UCSD-AML1 (cell line): ENCODE data around the gene RAD51B.
"Not testable (repeated sequence)": the region's sequence is repeated elsewhere in the genome, so short reads cannot be mapped to it uniquely, and the experiment has no call there.

Experiments
- DNase-seq: peaks from one replicate; lab custom pipeline; 2025; ENCODE audit not compliant: unreplicated experiment; lab: John Stamatoyannopoulos, UW

The RAD51B gene

GRCh38 chr14:68198713-68199495 is 379.3 kb downstream of the RAD51B start:
- no peak for DNase-seq

GRCh38 chr14:68199554-68200151 is 380.1 kb downstream of the RAD51B start:
- DNase-seq = no peak

DNA sequence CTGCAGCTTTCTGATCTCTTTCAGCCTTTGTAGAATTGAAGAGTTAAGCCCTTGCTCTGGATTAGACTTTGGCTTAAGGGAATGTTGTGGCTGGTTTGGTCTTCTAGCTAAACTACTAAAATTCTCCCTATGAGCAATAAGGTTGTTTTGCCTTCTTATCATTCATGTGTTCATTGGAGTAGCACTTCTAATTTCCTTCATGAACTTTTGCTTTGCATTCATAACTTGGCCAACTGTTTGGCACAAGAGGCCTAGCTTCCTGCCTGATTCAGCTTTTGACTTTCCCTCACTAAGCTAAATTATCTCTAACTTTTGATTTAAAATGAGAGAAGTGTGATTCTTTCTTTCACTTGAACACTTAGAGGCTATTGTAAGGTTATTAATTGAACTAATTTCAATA is 384.3 kb downstream of the RAD51B start:
- no peak for DNase-seq

DNA sequence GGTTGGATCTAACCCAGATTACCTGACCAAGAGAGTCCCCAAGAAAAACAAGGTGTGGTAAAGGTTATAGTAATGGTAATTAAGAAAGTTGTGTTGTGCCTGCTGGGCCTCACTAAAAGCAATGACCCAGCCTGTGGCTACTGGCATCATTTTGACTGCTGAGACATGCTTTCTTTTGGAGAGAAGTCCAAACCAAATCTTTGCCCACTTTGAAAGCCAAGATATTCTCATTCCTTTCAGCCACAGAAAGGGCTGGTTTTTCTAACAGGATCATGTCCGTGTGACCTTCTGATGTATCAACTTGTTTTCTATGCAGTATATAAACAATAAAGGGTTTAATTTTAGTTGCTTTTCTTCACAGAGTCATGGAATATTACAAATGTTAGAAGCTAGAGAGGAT is 388.6 kb downstream of the RAD51B start:
- no peak for DNase-seq

GRCh38 chr14:68208626-68209317 is 389.2 kb downstream of the RAD51B start:
- DNase-seq = no peak

DNA sequence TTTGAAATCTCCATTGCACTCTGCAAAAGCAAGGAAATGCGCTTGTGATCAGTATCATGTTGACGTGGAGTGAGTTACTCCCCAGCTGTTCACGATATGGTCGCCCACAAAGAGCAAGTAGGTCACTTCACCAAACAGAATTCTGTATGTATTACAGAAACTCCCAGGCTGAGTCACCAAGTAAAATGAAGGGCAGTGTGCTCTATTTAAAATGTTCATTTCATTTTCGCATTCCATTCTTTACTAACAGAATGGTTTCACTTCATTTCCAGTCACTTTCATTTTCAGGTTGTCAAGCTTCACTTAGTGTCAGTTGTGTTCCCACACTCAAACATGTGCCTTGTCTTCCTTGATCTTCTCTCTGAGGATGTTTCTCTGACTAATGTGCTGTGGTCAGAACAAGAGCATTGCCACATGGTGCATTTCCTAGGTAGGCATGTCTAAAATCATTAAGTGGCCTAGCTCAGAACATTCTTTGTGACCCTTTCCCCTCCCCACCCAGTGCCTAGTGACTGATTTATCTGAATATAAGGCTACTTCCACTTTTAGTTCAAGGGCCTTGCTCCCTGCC is 391.2 kb downstream of the RAD51B start:
- no peak for DNase-seq

DNA sequence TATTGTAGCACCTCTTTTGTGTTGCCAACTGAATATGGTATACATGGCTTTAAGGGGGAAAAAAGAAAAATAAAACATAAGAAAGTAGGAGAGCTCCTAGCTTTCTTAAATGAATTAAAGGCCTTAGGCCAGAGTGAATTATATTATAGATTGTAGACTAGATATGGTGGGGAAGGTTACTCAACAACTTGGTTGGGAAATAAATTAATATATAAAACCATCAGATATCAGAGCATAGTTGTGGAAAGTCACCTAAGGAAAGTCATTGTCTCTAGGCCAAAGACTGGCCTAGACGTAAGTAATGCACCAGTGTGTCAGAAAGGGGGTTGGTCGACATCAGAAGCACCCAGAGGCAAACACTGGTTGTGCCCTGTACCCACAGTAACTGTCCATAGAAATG is 391.8 kb downstream of the RAD51B start:
- DNase-seq = no peak

- DNase-seq = no peak
Measured at GRCh38 chr14:68211886-68212285, 392.3 kb downstream of the RAD51B start.

- no peak for DNase-seq
Measured at GRCh38 chr14:68212361-68212760, 392.8 kb downstream of the RAD51B start.

- no peak for DNase-seq
Measured at GRCh38 chr14:68214431-68214830, 394.9 kb downstream of the RAD51B start.

- DNase-seq = no peak
Measured at GRCh38 chr14:68215629-68216028, 396.1 kb downstream of the RAD51B start.

DNA sequence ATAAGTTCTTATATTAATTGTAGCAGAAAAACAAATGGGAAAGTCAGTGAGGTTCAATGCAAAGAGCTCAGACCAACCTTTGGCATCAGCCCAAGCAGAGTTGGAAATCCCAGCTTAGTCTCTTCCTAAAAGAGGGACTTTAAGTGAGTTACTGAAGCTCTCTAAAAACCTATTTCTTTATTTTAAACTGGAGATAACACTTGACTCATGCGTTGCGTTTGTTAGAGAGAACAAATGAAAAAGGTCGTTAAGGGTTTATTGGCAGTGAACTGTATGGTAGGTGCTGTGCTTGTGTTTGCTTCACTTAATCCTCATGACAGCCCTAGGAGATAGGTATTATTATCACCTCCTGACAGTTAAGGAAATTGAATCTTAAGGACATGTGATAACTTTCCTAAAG is 396.5 kb downstream of the RAD51B start:
- no peak for DNase-seq

DNA sequence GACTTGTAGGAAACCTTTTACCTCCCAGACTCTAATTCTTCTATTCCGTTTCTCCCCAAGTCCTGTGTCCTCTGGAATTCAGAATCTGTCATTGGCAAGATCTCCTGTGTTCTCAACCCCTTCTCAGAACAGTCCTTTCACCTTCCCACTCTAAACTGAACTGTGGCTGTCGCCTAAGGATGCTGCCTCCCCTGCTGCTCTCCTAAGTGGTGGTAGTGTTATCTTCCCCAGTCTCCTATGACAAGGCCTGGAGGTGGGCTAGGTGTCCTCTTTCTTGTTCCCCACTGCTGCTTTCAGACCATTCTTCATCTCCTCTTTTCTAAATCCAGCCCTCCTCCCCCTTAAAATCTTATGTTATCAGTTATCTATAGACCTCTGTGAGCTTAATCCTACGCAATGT is 397.4 kb downstream of the RAD51B start:
- DNase-seq = no peak

- no peak for DNase-seq
Measured at GRCh38 chr14:68217791-68218340, 398.3 kb downstream of the RAD51B start.

DNA sequence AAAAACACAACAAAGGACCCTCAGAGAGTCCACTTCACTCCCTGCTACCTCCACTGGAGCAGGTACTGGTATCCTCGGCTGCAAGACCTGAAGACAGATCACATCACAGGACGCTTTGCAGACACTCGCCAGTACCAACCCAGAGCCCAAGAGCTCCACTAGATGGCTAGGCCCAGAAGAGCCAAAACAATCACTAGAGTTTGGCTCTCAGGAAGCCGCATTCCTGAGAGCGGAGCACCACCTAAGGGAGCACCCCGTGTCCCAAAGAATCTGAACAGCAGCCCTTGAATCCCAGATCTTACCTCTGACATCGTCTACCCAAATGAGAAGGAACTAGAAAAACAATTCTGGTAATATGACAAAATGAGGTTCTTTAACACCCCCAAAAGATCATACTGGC is 399.8 kb downstream of the RAD51B start:
- DNase-seq = no peak

- DNase-seq = not testable (repeated sequence)
Measured at GRCh38 chr14:68221046-68221445, 401.5 kb downstream of the RAD51B start.

DNA sequence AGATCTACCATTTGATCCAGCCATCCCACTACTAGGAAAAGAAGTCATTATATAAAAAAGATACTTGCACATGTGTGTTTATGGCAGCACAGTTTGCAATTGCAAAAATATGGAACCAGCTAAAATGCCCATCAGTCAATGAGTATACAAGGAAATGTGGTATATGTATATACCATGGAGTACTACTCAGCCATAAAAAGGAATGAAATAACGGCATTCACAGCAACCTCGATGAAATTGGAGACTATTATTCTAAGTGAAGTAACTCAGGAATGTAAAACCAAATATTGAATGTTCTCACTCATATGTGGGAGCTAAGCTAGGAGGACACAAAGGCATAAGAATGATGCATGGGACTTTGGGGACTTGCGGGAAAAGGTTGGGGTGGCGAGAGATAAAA is 402.6 kb downstream of the RAD51B start:
- DNase-seq = no peak

DNA sequence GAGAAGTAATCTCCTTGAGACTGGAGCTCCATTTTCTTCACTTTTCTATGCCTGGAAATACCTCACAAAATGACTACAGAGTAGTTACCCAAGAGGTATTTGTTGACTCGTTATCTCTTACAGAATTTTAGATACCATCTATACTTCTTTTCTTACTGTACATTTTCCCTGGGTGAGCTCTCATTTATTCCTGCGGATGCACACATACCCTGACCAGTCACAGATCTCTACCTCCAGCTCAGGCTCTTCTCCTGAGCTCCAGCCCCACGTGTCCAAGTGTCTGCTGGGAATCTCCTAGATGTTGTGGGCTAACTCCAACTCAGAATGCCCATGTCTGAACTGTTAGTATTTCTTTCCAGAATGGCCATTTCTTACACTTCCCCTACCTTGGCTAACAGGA is 403.1 kb downstream of the RAD51B start:
- no peak for DNase-seq

DNA sequence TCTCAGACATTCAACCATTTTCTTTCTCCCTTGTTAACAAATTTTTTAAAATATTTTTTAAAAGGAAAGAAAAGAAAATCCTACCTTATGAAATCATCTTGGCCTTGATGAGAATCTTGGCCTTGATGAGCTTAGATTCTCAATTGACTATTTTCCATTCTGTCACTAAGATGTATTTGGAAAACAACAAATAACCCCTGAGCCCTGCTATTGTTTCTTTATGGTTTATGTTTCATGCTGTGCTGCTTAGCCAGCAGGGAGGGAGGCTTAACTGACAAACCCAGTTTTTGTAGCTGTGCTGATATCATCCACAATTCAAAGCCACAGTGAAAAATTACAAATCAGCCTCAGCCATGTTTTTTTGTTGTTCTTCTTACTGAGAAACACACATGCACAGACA is 404.1 kb downstream of the RAD51B start:
- DNase-seq = no peak

DNA sequence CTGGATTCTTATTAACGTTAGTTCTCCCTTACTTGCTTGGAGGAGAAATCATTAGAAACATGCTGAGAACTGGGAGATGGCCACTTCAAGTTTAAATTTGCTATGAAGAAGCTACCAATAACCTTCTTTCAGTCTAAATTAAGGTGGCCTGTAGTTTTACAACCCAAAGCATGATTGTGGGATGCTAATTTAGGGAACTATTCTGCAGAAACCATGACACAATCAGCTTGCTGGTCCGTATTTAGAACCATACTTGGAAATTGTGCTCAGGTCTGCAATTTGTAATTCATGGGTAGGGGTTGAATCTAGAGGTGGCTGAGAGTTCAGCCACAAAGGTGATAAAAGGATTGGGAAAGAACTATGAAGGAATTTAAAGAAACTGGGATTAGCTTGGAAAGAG is 405.7 kb downstream of the RAD51B start:
- no peak for DNase-seq

- DNase-seq = no peak
Measured at GRCh38 chr14:68226523-68226922, 406.9 kb downstream of the RAD51B start.

- DNase-seq = no peak
Measured at GRCh38 chr14:68228656-68229055, 409.1 kb downstream of the RAD51B start.
